IPS-18c (cell line): ENCODE results near the gene WDR81.
"Not testable (repeated sequence)": the region's sequence is repeated elsewhere in the genome, so short reads cannot be mapped to it uniquely, and the experiment has no call there.

Experiments used
- H3K4me3 ChIP-seq: 2 replicates; pipeline ENCODE4 v1.7.0; 2013; ENCODE audit warnings: low read depth, mild to moderate bottlenecking, low read length, moderate library complexity; ENCODE audit not compliant: insufficient read depth
- H3K9me3 ChIP-seq: one replicate; pipeline ENCODE4 v1.6.1; 2013; ENCODE audit warnings: mild to moderate bottlenecking, low read length, moderate library complexity; ENCODE audit not compliant: control insufficient read depth, insufficient read depth

Gene WDR81

DNA sequence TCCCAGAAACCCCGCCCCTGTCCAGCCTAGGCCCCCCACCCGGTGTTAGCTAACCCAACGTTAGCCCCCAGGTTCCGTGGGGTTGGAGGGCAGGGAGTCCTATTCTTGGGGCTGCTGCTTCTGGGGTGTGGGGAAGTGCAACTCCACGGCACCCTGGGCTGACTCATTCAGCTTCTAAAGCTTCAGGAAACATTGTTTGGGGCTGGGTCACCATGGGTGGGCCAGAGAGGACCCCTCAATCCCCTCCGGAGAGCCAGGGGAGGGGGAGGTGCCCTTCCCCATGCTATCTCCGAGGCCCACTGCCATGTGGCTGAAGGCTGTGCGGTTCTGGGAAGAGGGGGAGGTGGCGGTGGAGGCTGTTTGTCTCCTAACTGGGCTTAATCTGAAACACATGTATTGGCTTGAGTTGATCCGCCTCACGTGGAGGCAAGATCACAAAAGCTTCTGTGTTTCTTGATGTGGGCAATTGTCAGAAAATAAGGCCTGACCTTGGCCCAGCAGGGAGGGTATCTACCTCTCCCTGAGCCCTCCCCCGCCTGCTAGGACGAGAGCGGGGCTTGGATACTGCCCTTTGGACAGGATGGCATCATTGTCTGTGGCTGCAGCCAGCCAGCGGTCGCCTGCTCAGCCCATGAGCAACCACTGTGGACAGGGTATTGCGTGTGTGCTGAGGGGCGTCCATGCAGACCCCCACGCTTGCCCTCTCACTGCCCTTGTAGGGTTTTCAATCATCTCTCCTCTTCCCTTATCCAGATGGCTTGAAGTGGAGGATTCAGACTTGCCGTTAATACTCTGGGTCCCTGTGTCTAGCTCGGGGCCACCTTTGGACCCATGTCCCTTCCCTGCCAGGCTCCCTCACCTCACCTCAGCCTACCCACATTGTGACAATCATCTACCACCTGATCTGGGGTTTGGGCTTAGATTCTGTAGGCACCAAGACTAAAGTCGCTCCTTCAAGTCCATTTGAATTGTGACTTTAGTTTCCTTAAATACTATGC is 38.7 kb downstream of the WDR81 start:
- Histone ChIP-seq H3K9me3 (peaks cover 2% of the 10 kb centered on the region), H3K4me3 (peak overlapping the region; percentile 38; the same call in 1 of the 2 replicates)

DNA sequence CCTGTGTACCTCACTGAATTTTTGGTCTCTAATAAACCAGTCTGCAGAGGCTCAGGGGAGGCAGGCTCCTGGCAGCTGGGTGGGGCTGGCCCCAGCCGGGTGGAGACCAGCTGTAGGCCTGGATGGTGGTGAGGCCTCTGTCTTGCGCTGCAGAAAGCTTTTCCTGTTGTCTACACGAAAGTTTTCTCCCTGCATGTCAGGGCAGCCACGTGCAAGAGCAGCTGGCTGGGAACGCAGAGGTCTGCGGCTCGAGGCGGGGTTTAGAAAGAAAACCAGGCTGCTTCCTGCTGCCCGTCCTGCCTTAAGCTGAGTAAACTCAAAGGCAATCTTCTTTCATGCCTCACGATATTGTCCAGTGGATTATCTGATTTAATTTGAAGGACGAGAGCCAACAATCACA is 39.8 kb downstream of the WDR81 start:
- H3K9me3 ChIP-seq: peaks cover 2% of the 10 kb centered on the region
- no peak overlapping the region for H3K4me3 ChIP-seq

- not testable (repeated sequence) for H3K9me3 ChIP-seq, H3K4me3 ChIP-seq
Measured at GRCh38 chr17:1764705-1765104, 40.2 kb downstream of the WDR81 start.

DNA sequence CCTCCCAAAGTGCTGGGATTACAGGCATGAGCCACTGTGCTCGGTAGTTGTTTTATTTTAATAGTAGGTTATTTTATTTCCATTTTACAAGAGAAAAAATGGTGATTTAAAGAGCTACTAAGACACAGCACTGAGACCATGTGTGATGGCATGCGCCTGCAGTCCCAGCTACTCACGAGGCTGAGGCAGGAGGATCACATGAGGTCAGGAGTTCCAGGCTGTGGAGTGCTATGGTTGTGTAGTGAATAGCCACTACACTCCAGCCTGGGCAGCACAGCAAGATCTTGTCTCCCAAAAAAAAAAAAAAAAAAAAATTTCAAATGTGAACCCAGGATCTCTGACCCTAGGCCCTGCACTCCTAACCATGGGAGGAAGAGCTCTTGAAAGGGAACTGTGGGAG is 41.1 kb downstream of the WDR81 start:
- peaks cover 2% of the 10 kb centered on the region for H3K9me3 ChIP-seq
- H3K4me3 ChIP-seq: no peak overlapping the region

DNA sequence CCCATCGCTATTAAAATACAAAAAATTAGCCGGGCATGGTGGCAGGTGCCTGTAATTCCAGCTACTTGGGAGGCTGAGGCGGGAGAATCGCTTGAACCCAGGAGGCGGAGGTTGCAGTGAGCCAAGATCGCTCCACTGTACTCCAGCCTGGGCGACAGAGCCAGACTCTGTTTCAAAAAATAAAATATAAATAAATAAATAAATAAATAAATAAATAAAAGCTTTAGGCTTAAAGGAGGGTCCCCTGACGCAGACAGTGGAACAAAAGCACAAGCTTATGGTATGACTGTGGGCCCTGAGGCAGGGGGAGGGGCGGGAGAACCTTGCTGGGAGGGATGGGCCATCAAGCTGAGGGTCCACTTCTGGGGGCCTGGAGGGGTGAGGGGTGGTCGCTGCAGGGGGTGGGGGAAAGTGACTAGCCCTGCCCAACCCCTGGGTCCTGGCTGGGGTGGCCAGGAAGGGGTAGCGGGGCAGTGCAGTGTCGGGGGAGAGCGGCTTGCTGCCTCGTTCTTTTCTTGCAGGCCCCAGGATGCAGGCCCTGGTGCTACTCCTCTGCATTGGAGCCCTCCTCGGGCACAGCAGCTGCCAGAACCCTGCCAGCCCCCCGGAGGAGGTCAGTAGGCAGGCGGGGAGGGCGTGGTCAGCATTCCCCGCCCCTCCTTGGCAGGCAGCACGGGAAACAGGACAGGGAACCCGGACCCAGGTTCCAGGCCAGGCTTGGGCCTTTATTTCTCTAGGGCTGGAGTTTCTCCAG is 42.1 kb downstream of the WDR81 start:
- Histone ChIP-seq H3K4me3 (no peak overlapping the region), H3K9me3 (peaks cover 2% of the 10 kb centered on the region)

DNA sequence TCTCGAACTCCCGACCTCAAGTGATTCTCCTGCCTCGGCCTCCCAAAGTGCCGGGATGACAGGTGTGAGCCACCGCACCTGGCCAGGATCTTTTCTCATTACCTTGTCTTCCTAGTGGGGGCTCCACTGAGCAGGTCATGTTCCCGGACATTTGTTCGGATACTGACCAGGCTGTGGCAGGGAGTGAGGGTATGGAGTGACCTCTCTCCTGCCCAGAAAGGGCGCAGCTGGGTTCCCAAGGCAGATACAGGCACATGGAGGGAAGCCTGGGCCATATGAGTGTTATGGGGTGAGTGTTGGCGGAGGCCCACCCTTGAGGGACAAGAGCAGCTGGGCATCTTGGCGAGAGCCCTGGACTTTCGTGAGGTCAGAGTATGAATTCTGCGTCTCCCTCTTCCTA is 42.9 kb downstream of the WDR81 start:
- H3K4me3 ChIP-seq: no peak overlapping the region
- H3K9me3 ChIP-seq: peaks cover 2% of the 10 kb centered on the region

DNA sequence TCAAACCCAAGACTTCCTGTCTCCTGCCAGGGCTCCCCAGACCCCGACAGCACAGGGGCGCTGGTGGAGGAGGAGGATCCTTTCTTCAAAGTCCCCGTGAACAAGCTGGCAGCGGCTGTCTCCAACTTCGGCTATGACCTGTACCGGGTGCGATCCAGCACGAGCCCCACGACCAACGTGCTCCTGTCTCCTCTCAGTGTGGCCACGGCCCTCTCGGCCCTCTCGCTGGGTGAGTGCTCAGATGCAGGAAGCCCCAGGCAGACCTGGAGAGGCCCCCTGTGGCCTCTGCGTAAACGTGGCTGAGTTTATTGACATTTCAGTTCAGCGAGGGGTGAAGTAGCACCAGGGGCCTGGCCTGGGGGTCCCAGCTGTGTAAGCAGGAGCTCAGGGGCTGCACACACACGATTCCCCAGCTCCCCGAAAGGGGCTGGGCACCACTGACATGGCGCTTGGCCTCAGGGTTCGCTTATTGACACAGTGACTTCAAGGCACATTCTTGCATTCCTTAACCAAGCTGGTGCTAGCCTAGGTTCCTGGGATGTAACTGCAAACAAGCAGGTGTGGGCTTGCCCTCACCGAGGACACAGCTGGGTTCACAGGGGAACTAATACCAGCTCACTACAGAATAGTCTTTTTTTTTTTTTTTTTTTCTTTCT is 45.4 kb downstream of the WDR81 start:
- H3K9me3 ChIP-seq: peaks cover 2% of the 10 kb centered on the region
- H3K4me3 ChIP-seq: peak overlapping the region; percentile 5; the same call in 1 of the 2 replicates

DNA sequence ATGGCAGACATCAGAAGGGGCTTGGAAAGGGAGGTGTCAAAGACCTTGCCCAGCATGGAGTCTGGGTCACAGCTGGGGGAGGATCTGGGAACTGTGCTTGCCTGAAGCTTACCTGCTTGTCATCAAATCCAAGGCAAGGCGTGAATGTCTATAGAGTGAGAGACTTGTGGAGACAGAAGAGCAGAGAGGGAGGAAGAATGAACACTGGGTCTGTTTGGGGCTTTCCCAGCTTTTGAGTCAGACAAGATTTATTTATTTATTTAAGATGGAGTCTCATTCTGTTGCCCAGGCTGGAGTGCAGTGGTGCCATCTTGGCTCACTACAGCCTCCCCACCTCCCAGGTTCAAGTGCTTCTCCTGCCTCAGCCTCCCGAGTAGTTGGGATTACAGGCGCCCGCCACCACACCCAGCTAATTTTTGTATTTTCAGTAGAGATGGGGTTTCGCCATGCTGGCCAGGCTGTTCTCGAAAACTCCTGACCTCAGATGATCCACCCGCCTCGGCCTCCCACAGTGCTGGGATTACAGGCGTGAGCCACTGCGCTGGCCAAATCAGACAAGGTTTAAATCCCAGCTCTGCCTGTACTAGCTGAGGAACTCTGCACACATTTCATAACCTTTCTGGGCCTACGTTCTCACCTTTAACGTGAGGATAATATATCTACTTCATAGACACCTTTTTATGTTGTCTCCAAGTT is 48.6 kb downstream of the WDR81 start:
- H3K4me3 ChIP-seq, H3K9me3 ChIP-seq: not testable (repeated sequence)

GRCh38 chr17:1773696-1774181 is 49.2 kb downstream of the WDR81 start:
- no peak overlapping the region for H3K4me3 ChIP-seq
- H3K9me3 ChIP-seq: no peaks in the 10 kb centered on the region

GRCh38 chr17:1774390-1775176 is 50.1 kb downstream of the WDR81 start:
- Histone ChIP-seq H3K4me3 (no peak overlapping the region), H3K9me3 (no peaks in the 10 kb centered on the region)

GRCh38 chr17:1776328-1776727 is 51.8 kb downstream of the WDR81 start:
- Histone ChIP-seq H3K4me3 (no peak overlapping the region), H3K9me3 (no peaks in the 10 kb centered on the region)

- Histone ChIP-seq H3K9me3 (no peaks in the 10 kb centered on the region), H3K4me3 (no peak overlapping the region)
Measured at GRCh38 chr17:1776857-1777256, 52.4 kb downstream of the WDR81 start.

DNA sequence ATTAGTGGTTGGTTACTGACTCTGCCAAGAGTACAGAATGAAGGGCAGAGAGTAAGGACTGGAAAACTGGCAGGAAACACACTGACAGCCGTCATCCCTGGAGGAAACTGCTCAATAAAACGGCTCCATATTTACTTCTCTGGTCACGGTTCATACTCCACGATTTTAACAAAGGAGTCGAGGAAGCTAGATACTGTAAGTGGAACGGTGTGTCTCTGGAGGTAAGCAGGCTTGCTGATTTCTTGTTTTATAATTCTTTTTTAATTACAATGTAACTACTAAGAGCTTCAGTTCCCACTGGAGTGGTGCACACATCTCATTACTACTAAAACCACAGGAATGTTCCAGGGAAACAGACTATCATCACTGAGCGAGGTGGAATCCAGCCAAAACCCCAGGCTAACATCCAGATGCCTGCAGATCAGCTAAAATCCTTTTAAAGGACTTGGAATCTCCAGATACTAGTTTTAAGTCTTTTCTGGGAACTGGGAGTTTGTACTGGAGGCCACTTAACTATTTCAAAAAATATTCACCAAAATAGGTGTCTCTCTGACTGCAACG is 55.1 kb downstream of the WDR81 start:
- Histone ChIP-seq H3K4me3 (no peak overlapping the region), H3K9me3 (peaks cover 3% of the 10 kb centered on the region)

- H3K9me3 ChIP-seq: peaks cover 3% of the 10 kb centered on the region
- H3K4me3 ChIP-seq: no peak overlapping the region
Measured at GRCh38 chr17:1782171-1782567, 57.7 kb downstream of the WDR81 start.

GRCh38 chr17:1783271-1783670 is 58.8 kb downstream of the WDR81 start:
- H3K4me3 ChIP-seq: no peak overlapping the region
- peaks cover 3% of the 10 kb centered on the region for H3K9me3 ChIP-seq
